K562 (cell line): ENCODE data around the gene DNAJC12. TPM values are rescaled to one million over a fixed set of nuclear protein-coding genes. Genes with fewer than 3 reads are reported as not detected.

ENCODE experiments used
- CHD4 ChIP-seq: fragments of 200-600 bp; sonication (generic); IDR thresholded peaks from 3 replicates; pipeline ENCODE4 v1.6.1; 2012; ENCODE audit warnings: low read depth, mild to moderate bottlenecking, mixed read lengths, low read length, inconsistent platforms; ENCODE audit not compliant: insufficient read depth, insufficient replicate concordance, poor library complexity, severe bottlenecking
- CREM ChIP-seq: IDR thresholded peaks from 2 replicates; pipeline ENCODE4 v1.6.1; 2014; ENCODE audit warnings: antibody characterized with exemption, low read depth
- DEAF1 ChIP-seq: fragments of 450-650 bp; formaldehyde crosslinking; IDR thresholded peaks from 2 replicates; pipeline ENCODE4 v1.4.0; 2020; ENCODE audit warnings: mild to moderate bottlenecking, moderate library complexity
- FUS ChIP-seq: fragments of 200-400 bp; formaldehyde crosslinking; optimal IDR thresholded peaks from 2 replicates; pipeline ENCODE3; 2017; ENCODE audit warnings: low read depth, low read length
- HDGF ChIP-seq: fragments of 450-650 bp; IDR thresholded peaks from 2 replicates; pipeline ENCODE4 v1.6.1; 2016
- JUNB ChIP-seq: fragments of 450-650 bp; formaldehyde crosslinking; conservative IDR thresholded peaks from 2 replicates; pipeline ENCODE4 v1.4.0; 2020; ENCODE audit warnings: mild to moderate bottlenecking
- MIER1 ChIP-seq: fragments of 450-650 bp; IDR thresholded peaks from 2 replicates; pipeline ENCODE4 v1.6.1; 2016; ENCODE audit warnings: antibody characterized with exemption, mild to moderate bottlenecking, low read depth
- MLX ChIP-seq, 2 experiments: fragments of 450-650 bp in 1 of 2; sonication (generic) in 1 of 2; formaldehyde crosslinking; conservative IDR thresholded peaks; 2 replicates each; pipeline versions ENCODE4 v1.4.0 to v1.8.1; 2020 to 2022; ENCODE audit warnings: mild to moderate bottlenecking in 1 of 2, missing genetic modification reagents in 1 of 2
- NFXL1 ChIP-seq: fragments of 450-650 bp; formaldehyde crosslinking; IDR thresholded peaks from 2 replicates; pipeline ENCODE4 v1.4.0; 2021; ENCODE audit warnings: mild to moderate bottlenecking
- PBX2 ChIP-seq, 2 experiments: IDR thresholded peaks in 1 of 2; conservative IDR thresholded peaks in 1 of 2; 2 replicates each; pipeline ENCODE4 v1.6.1; 2016; ENCODE audit warnings: low read depth in 2 of 2, mild to moderate bottlenecking in 1 of 2, missing compliant biosample characterization in 1 of 2, missing genetic modification characterization in 1 of 2, moderate library complexity in 1 of 2
- RFX7 ChIP-seq: fragments of 250-450 bp; sonication (Bioruptor Pico); IDR thresholded peaks from 2 replicates; pipeline ENCODE4 v1.5.1; 2021; ENCODE audit warnings: mild to moderate bottlenecking
- SLC30A9 ChIP-seq: fragments of 250-450 bp; sonication (Bioruptor Pico); IDR thresholded peaks from 2 replicates; pipeline ENCODE4 v1.8.0; 2022; ENCODE audit warnings: mild to moderate bottlenecking, moderate library complexity
- SMARCB1 ChIP-seq: IDR thresholded peaks from 2 replicates; pipeline ENCODE4 v1.6.1; 2011; ENCODE audit warnings: improper control_type of control experiment, low read depth; ENCODE audit not compliant: insufficient read length
- SPI1 ChIP-seq: IDR thresholded peaks from 2 replicates; pipeline ENCODE4 v1.6.1; 2011; ENCODE audit warnings: low read depth, low read length, control low read depth, borderline replicate concordance
- SRF ChIP-seq, 2 experiments: fragments of 250-450, 450-650 bp in 1 of 2; sonication (Bioruptor Pico) in 1 of 2; sonication (generic) in 1 of 2; formaldehyde crosslinking; IDR thresholded peaks; 2 replicates each; pipeline versions ENCODE4 v1.5.0 to v1.5.1; 2020 to 2022; ENCODE audit warnings: mild to moderate bottlenecking in 1 of 2, missing genetic modification reagents in 1 of 2
- TFE3 ChIP-seq: fragments of 450-650 bp; formaldehyde crosslinking; IDR thresholded peaks from 2 replicates; pipeline ENCODE4 v1.4.0; 2020; ENCODE audit warnings: mild to moderate bottlenecking, mixed read lengths
- XRCC4 ChIP-seq: IDR thresholded peaks from one replicate; pipeline ENCODE4 v1.6.1; 2011; ENCODE audit not compliant: insufficient read depth, insufficient read length; ENCODE audit errors: extremely low read depth
- ZC3H11A ChIP-seq: IDR thresholded peaks from 2 replicates; pipeline ENCODE4 v1.6.1; 2012; ENCODE audit warnings: low read depth, low read length, improper control_type of control experiment
- ZNF174 ChIP-seq: fragments of 250-450 bp; sonication (Bioruptor Pico); IDR thresholded peaks from 2 replicates; pipeline ENCODE4 v1.4.0; 2020; ENCODE audit warnings: mild to moderate bottlenecking
- ZNF395 ChIP-seq: fragments of 200-800 bp; sonication (Bioruptor generic); IDR thresholded peaks from 2 replicates; pipeline ENCODE4 v1.6.1; 2017; ENCODE audit warnings: missing genetic modification characterization, missing compliant biosample characterization
- ZNF780A ChIP-seq: fragments of 250-450 bp; sonication (Bioruptor Pico); IDR thresholded peaks from 2 replicates; pipeline ENCODE4 v1.5.0; 2021; ENCODE audit warnings: mild to moderate bottlenecking
- polyA plus RNA-seq, 8 experiments: library from polyadenylated mRNA; depleted of rRNA in 4 of 8; stranded (reverse) in 5 of 8; unstranded in 3 of 8; fragments of >200 nt; fragmentation: Nextera tagmentation in 2 of 8; fragmentation: Illumina TruSeq in 1 of 8; extraction: Ambion mirVana in 2 of 8; extraction: Trizol in 1 of 8; gene quantifications; 2 replicates each; pipeline versions ENCODE4 v1.2.1 to v1.2.3, GENCODE V29; 2011 to 2014; ENCODE audit warnings: inconsistent platforms in 1 of 8, missing spikeins in 1 of 8
- total RNA-seq, 7 experiments: library from RNA; depleted of rRNA in 6 of 7; stranded (reverse); fragments of >200 nt in 6 of 7; fragmentation: Illumina TruSeq in 2 of 7; extraction: Trizol in 2 of 7; gene quantifications; 2 replicates each; pipeline versions ENCODE4 v1.2.1 to v1.2.3, GENCODE V29; 2011 to 2021; ENCODE audit warnings: low replicate concordance in 1 of 7

The DNAJC12 gene
- total and polyA plus RNA-seq, 9 of the 15 experiments (the other 6 are each of a cell fraction or from before 2014, with no cell fraction given) = 7.4 to 95.9 (median 68.5) TPM

- TF ChIP-seq MLX (CRISPR knock-in tag; conservative IDR thresholded peaks at IDR 0.05) (no peak), HDGF (no peak), XRCC4 (no peak), PBX2 (CRISPR knock-in tag; IDR thresholded peaks at IDR 0.05; ENCODE audit: low read depth) (0 out of 2 replicates have a peak, but pooled peaks have one; percentile 29), PBX2 (tag; conservative IDR thresholded peaks at IDR 0.05; ENCODE audit: low read depth) (peak; percentile 91), ZNF780A (CRISPR knock-in tag) (no peak), RFX7 (CRISPR knock-in tag) (no peak), TFE3 (no peak), ZNF174 (CRISPR knock-in tag) (no peak), JUNB (no peak), CHD4 (no peak), SPI1 (no peak), SRF (CRISPR knock-in tag; IDR thresholded peaks at IDR 0.05) (no peak), ZC3H11A (no peak), NFXL1 (no peak), SMARCB1 (no peak), DEAF1 (CRISPR knock-in tag) (no peak), MIER1 (no peak), CREM (no peak), ZNF395 (CRISPR knock-in tag) (no peak), FUS (no peak), SLC30A9 (CRISPR knock-in tag) (no peak)
Measured at GRCh38 chr10:67853512-67853911, 15.5 kb upstream of the DNAJC12 start (continued).
